DND-41 (cell line): ENCODE results near the gene JCAD.

Source experiments
- EZH2 ChIP-seq: IDR thresholded peaks from 3 replicates; pipeline ENCODE4 v1.6.1; 2012; ENCODE audit warnings: borderline replicate concordance, low read depth, mild to moderate bottlenecking, moderate library complexity, low read length, inconsistent platforms; ENCODE audit not compliant: severe bottlenecking
- TF ChIP-seq, protein P1 (sequence below): IDR thresholded peaks from 2 replicates; pipeline ENCODE4 v1.5.1; 2012; ENCODE audit warnings: borderline replicate concordance, low read length, moderate library complexity, mild to moderate bottlenecking; ENCODE audit not compliant: poor library complexity, severe bottlenecking; ENCODE audit errors: extremely low read depth

- TF ChIP-seq EZH2: no peak
- TF ChIP-seq, protein P1, sequence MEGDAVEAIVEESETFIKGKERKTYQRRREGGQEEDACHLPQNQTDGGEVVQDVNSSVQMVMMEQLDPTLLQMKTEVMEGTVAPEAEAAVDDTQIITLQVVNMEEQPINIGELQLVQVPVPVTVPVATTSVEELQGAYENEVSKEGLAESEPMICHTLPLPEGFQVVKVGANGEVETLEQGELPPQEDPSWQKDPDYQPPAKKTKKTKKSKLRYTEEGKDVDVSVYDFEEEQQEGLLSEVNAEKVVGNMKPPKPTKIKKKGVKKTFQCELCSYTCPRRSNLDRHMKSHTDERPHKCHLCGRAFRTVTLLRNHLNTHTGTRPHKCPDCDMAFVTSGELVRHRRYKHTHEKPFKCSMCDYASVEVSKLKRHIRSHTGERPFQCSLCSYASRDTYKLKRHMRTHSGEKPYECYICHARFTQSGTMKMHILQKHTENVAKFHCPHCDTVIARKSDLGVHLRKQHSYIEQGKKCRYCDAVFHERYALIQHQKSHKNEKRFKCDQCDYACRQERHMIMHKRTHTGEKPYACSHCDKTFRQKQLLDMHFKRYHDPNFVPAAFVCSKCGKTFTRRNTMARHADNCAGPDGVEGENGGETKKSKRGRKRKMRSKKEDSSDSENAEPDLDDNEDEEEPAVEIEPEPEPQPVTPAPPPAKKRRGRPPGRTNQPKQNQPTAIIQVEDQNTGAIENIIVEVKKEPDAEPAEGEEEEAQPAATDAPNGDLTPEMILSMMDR: no peak
Observed at GRCh38 chr10:30043476-30044270, 15.7 kb downstream of the JCAD start.
